ENCODE measurements around the gene MRPS5.

Gene MRPS5

GRCh38 chr2:95059656-95060370, 61.8 kb downstream of the MRPS5 start:
- DNase-seq: no peak

GRCh38 chr2:95058989-95059641, 62.5 kb downstream of the MRPS5 start:
- no peak for DNase-seq

- DNase-seq: no peak
Measured at GRCh38 chr2:95058466-95058988, 63.1 kb downstream of the MRPS5 start.

GRCh38 chr2:95057535-95058370, 63.9 kb downstream of the MRPS5 start:
- no peak for DNase-seq

- no peak for DNase-seq
Measured at GRCh38 chr2:95056461-95057459, 64.8 kb downstream of the MRPS5 start.

GRCh38 chr2:95056044-95056443, 65.6 kb downstream of the MRPS5 start:
- no peak for DNase-seq

- no peak for DNase-seq
Measured at GRCh38 chr2:95055262-95055661, 66.3 kb downstream of the MRPS5 start.

GRCh38 chr2:95054016-95054415, 67.6 kb downstream of the MRPS5 start:
- DNase-seq: no peak

GRCh38 chr2:95053543-95053942, 68.1 kb downstream of the MRPS5 start:
- DNase-seq: peak; percentile 18

GRCh38 chr2:95052804-95053479, 68.7 kb downstream of the MRPS5 start:
- DNase-seq: no peak

- peak; percentile 89 for DNase-seq
Measured at GRCh38 chr2:95052307-95052706, 69.3 kb downstream of the MRPS5 start.

- no peak for DNase-seq
Measured at GRCh38 chr2:95051626-95052025, 70.0 kb downstream of the MRPS5 start.

- DNase-seq: no peak
Measured at GRCh38 chr2:95050385-95051300, 71.0 kb downstream of the MRPS5 start.

GRCh38 chr2:95049961-95050360, 71.6 kb downstream of the MRPS5 start:
- DNase-seq: no peak

GRCh38 chr2:95049683-95049955, 72.0 kb downstream of the MRPS5 start:
- DNase-seq: no peak

GRCh38 chr2:95048825-95049682, 72.6 kb downstream of the MRPS5 start:
- DNase-seq: no peak

GRCh38 chr2:95047629-95048510, 73.7 kb downstream of the MRPS5 start:
- DNase-seq: peak; percentile 52

GRCh38 chr2:95046371-95047112, 75.1 kb downstream of the MRPS5 start:
- no peak for DNase-seq
